T-helper 17 cell (primary cell): ENCODE measurements around the gene NOXA1. TPM values are rescaled to one million over a fixed set of nuclear protein-coding genes. Genes with fewer than 3 reads are reported as not detected.

Experiments
- ATAC-seq: fragments of 150-1000 bp; cut with Tn5 transposase; 2 replicates; pipeline ENCODE4 v1.10.0; 2021; ENCODE audit warnings: mild to moderate bottlenecking, moderate library complexity
- DNase-seq, 3 donors: peaks; one replicate each; pipeline versions ENCODE4 v3.0.0 to v3.0.0-alpha.2; 2020 to 2021
- H3K9me3 ChIP-seq: one replicate; pipeline ENCODE4 v1.7.0; 2013; ENCODE audit warnings: low read length, mild to moderate bottlenecking; ENCODE audit not compliant: control insufficient read depth, poor library complexity, severe bottlenecking
- H3K27ac Mint-ChIP-seq: one replicate; pipeline ENCODE4 v1.8.0; 2022; ENCODE audit warnings: mild to moderate bottlenecking, moderate library complexity, mixed read lengths
- H3K27me3 Mint-ChIP-seq: one replicate; pipeline ENCODE4 v1.8.0; 2022; ENCODE audit warnings: mixed read lengths
- H3K36me3 Mint-ChIP-seq: one replicate; pipeline ENCODE4 v1.8.0; 2022; ENCODE audit warnings: low read depth, mixed read lengths
- H3K4me1 Mint-ChIP-seq: one replicate; pipeline ENCODE4 v1.8.0; 2022; ENCODE audit warnings: mild to moderate bottlenecking, mixed read lengths
- H3K4me3 Mint-ChIP-seq: one replicate; pipeline ENCODE4 v1.8.0; 2022; ENCODE audit warnings: mild to moderate bottlenecking, moderate library complexity, mixed read lengths
- total RNA-seq, 4 donors: library from RNA in 2 of 4; stranded (reverse) in 2 of 4; gene quantifications; one replicate each; pipeline ENCODE4 v1.2.3 and lab custom pipeline; 2022 to 2026

Gene NOXA1
- total RNA-seq, 2 donors from 2014 or later = 3.0 to 3.3 TPM

DNA sequence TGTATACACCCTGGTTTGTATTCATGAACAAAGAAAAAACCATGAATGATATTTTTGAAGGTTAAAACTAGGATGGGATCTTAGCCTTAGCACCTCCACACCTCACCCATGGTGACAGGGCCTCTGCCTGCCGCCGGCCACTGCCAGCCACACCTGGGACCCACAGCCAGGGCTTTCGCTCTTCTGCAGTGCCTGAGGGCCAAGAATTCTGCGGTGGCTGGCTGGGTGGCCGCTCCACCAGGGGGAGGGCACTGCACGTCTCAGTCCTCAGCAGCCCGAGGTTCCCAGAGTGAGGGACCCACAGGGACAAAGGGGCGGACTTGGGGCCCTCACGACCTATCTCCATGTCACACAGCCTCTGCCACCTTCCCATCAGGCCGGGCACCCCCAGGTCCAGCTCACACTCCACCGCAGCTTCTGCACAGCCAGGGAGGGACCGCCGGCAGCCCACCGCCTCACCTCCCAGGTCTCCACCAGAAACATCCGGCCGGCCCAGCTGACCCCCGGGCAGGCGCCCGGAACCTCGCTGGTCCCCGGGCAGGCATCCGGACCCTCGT, 7.1 kb upstream of the NOXA1 start:
- H3K27ac Mint-ChIP-seq = no peak overlapping the region

GRCh38 chr9:137416563-137417151, 6.5 kb upstream of the NOXA1 start:
- H3K27ac Mint-ChIP-seq = no peak overlapping the region
- H3K9me3 ChIP-seq = no peaks in the 10 kb centered on the region
- ATAC-seq (no peak), DNase-seq (no peak)
- H3K4me3 Mint-ChIP-seq = peak overlapping the region; percentile 19
- no peaks in the 10 kb centered on the region for H3K36me3 Mint-ChIP-seq
- H3K4me1 Mint-ChIP-seq = peaks cover 1% of the 10 kb centered on the region
- no peaks in the 10 kb centered on the region for H3K27me3 Mint-ChIP-seq

More for the DNA sequence above, 7.1 kb upstream of the NOXA1 start:
- H3K9me3 ChIP-seq = no peaks in the 10 kb centered on the region
- DNase-seq (no peak), ATAC-seq (no peak)
- Mint-ChIP-seq H3K27me3 (no peaks in the 10 kb centered on the region), H3K4me3 (no peak overlapping the region), H3K4me1 (peaks cover 3% of the 10 kb centered on the region), H3K36me3 (no peaks in the 10 kb centered on the region)

- no peak overlapping the region for H3K27ac Mint-ChIP-seq
- DNase-seq = peak in 1 of 3 donors; percentile 9
- H3K27me3 Mint-ChIP-seq = no peaks in the 10 kb centered on the region
- no peak for ATAC-seq
- peaks cover 2% of the 10 kb centered on the region for H3K4me1 Mint-ChIP-seq
- H3K36me3 Mint-ChIP-seq = no peaks in the 10 kb centered on the region
- H3K4me3 Mint-ChIP-seq = peak overlapping the region; percentile 41
- no peaks in the 10 kb centered on the region for H3K9me3 ChIP-seq
These were observed 5.8 kb upstream of the NOXA1 start for GRCh38 chr9:137417161-137418021.

- H3K4me1 Mint-ChIP-seq = peaks cover 8% of the 10 kb centered on the region
- DNase-seq (no peak), ATAC-seq (no peak)
- peak overlapping the region; percentile 45 for H3K27ac Mint-ChIP-seq
- H3K27me3 Mint-ChIP-seq = no peaks in the 10 kb centered on the region
- no peaks in the 10 kb centered on the region for H3K36me3 Mint-ChIP-seq
- no peaks in the 10 kb centered on the region for H3K9me3 ChIP-seq
- peak overlapping the region; percentile 84 for H3K4me3 Mint-ChIP-seq
These were observed 1.2 kb upstream of the NOXA1 start for GRCh38 chr9:137421838-137422603.

DNA sequence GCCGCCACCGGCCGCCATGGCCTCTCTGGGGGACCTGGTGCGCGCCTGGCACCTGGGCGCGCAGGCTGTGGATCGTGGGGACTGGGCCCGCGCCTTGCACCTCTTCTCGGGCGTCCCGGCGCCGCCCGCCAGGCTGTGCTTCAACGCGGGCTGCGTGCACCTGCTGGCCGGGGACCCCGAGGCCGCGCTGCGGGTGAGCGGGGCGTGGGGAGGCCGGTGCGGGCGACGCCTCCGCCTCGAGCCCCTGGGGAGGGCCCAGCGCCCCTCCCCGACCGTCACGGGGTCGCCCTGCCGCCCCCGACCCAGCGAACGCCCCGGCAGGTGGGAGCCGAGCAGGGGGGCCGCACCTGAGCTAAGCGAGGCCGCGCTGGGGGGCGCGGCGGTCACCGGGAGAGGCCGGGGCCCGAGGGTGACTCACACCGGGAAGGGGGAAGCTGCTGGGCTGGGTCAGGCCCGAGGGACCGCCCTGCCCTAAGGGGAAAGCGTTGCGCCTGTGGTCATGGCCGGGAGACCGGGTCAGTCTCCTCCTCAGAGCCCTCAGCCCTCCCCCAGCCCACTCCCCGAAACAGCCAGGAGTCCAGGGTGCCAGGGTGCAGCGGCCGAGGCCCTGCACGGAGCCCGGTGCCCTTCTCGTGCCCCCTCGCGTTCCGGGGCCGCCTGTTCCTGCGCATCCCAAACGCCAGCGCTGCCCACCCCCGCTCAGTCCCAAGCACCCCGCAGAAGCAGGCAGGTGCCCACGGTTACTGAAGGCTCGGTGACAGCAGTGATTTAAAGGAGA, 510 bp downstream of the NOXA1 start:
- H3K4me1 Mint-ChIP-seq = peaks cover 8% of the 10 kb centered on the region
- DNase-seq (no peak), ATAC-seq (peak; percentile 62)
- no peaks in the 10 kb centered on the region for H3K36me3 Mint-ChIP-seq
- H3K9me3 ChIP-seq = no peaks in the 10 kb centered on the region
- no peak overlapping the region for H3K27ac Mint-ChIP-seq
- H3K4me3 Mint-ChIP-seq = peak overlapping the region; percentile 59
- no peaks in the 10 kb centered on the region for H3K27me3 Mint-ChIP-seq

DNA sequence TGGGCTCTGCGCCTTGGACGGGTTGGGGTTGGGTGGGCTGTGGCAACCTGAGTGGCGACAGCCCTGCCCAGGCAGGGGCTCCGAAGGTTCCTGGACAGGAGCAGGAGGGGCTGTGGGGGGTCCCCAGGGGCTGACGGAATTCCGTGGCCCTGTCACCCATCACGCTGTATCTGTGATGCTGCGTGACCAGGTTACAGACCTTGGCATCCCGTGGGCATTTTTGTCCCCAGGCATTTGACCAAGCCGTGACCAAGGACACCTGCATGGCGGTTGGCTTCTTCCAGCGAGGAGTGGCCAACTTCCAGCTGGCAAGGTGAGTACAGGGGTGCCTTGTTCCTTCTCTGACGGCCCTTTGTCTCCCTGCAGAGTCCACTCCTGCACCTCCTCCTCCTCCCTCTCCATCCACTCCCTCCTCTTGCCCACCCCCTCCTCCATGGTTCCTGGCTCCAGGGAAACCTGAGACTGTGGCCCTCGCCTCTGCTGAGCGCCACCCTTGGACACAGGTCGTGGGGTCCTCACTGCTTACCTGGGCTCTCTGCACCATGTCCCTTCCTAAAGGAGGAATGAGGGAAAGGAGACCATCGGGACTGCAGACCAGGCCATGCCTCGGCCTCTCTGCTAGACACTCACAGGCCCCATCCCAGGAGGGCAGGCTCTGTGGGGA, 3.0 kb downstream of the NOXA1 start:
- H3K27me3 Mint-ChIP-seq = no peaks in the 10 kb centered on the region
- no peak for DNase-seq
- no peaks in the 10 kb centered on the region for H3K36me3 Mint-ChIP-seq
- peaks cover 8% of the 10 kb centered on the region for H3K4me1 Mint-ChIP-seq
- H3K27ac Mint-ChIP-seq = no peak overlapping the region
- no peak overlapping the region for H3K4me3 Mint-ChIP-seq
- ATAC-seq = no peak
- no peaks in the 10 kb centered on the region for H3K9me3 ChIP-seq

GRCh38 chr9:137427454-137428310, 4.5 kb downstream of the NOXA1 start:
- Mint-ChIP-seq H3K4me1 (peaks cover 5% of the 10 kb centered on the region), H3K4me3 (no peak overlapping the region), H3K27ac (no peak overlapping the region), H3K36me3 (no peaks in the 10 kb centered on the region), H3K27me3 (no peaks in the 10 kb centered on the region)
- ATAC-seq = no peak
- no peaks in the 10 kb centered on the region for H3K9me3 ChIP-seq
- no peak for DNase-seq

DNA sequence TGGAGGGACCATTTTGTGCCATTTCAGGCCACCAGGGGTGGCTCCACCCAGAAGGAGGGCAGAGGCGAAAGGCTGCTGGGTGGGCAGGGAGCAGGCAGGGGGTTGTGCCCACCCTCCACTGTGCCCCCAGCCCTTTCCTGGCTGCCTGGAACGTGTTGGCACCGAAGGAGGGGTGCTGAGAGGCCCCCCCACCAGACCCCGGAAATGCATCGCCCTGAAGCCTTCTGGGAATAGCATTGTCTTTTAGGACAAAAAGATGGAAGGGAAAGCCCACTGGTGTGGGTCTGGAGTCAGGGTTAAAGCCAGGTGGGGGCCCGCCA, 5.1 kb downstream of the NOXA1 start:
- no peaks in the 10 kb centered on the region for H3K9me3 ChIP-seq
- no peaks in the 10 kb centered on the region for H3K36me3 Mint-ChIP-seq
- no peaks in the 10 kb centered on the region for H3K27me3 Mint-ChIP-seq
- ATAC-seq = no peak
- peaks cover 5% of the 10 kb centered on the region for H3K4me1 Mint-ChIP-seq
- no peak overlapping the region for H3K4me3 Mint-ChIP-seq
- DNase-seq = no peak
- H3K27ac Mint-ChIP-seq = no peak overlapping the region

DNA sequence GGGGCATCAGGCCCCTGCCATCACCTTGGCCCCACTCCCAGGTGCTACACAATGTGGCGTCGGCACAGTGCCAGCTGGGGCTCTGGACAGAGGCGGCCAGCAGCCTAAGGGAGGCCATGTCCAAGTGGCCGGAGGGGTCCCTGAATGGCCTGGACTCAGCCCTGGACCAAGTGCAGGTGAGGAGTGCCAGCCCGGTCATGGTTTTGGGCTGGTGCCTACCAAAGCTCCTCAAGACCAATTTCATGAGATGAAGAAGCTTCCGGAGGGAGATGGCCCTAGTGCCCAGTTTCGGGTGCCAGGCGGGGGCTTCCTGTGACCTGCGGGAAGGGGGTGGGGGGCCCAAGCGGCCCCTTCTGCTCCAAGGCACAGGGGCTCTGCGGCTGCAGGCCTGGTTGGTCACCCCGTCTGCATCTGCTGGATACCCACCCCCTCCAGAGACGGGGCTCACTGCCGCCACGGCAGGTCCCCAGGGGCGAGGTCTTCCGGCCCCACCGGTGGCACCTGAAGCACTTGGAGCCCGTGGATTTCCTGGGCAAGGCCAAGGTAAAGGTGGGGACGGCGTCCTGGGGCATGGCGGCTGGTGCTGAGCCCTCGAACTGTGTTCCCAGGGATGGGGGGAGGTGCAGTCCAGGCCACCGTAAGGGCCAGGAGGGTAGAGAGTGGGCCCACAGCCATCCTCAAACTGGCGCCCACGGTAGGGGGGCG, 5.8 kb downstream of the NOXA1 start:
- H3K4me3 Mint-ChIP-seq = no peak overlapping the region
- H3K27me3 Mint-ChIP-seq = no peaks in the 10 kb centered on the region
- no peaks in the 10 kb centered on the region for H3K9me3 ChIP-seq
- DNase-seq = no peak
- ATAC-seq = no peak
- no peak overlapping the region for H3K27ac Mint-ChIP-seq
- H3K36me3 Mint-ChIP-seq = no peaks in the 10 kb centered on the region
- peaks cover 5% of the 10 kb centered on the region for H3K4me1 Mint-ChIP-seq

GRCh38 chr9:137429546-137429890, 6.3 kb downstream of the NOXA1 start:
- Mint-ChIP-seq H3K36me3 (no peaks in the 10 kb centered on the region), H3K4me1 (peaks cover 2% of the 10 kb centered on the region), H3K4me3 (no peak overlapping the region), H3K27me3 (no peaks in the 10 kb centered on the region), H3K27ac (no peak overlapping the region)
- no peak for DNase-seq
- no peak for ATAC-seq
- no peaks in the 10 kb centered on the region for H3K9me3 ChIP-seq

GRCh38 chr9:137429974-137430722, 7.0 kb downstream of the NOXA1 start:
- Mint-ChIP-seq H3K4me3 (no peak overlapping the region), H3K4me1 (no peaks in the 10 kb centered on the region), H3K27me3 (no peaks in the 10 kb centered on the region), H3K36me3 (no peaks in the 10 kb centered on the region), H3K27ac (no peak overlapping the region)
- no peaks in the 10 kb centered on the region for H3K9me3 ChIP-seq
- ATAC-seq = no peak
- DNase-seq = no peak
